HG02678 (cell line): ENCODE measurements around the gene SMARCC1.

ENCODE experiments used
- ATAC-seq: cut with Tn5 transposase; IDR thresholded peaks from one replicate; pipeline ENCODE4 v1.9.1; 2021; ENCODE audit warnings: mild to moderate bottlenecking, moderate library complexity; ENCODE audit not compliant: unreplicated experiment

The SMARCC1 gene

GRCh38 chr3:47592066-47592795, 189.5 kb downstream of the SMARCC1 start:
- no peak for ATAC-seq

DNA sequence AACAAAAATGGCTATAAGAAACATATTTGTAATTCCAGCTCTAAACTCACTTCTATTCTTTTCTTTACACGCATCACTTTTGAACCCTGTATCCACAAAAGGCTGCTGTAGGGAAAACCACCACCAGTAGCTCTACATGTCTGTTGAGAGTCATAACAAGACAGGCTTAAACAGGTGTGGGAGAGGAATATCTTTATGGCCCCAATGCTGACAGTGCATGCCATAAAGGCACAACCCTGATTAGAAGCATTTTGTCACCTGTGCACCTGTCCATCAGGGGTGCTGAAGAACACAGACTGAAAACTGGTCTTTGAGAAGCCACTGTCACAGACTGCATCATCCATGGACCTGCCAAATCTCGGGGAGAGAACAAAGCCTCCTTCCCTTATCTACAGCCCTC, 191.5 kb downstream of the SMARCC1 start:
- ATAC-seq, result no peak

- no peak for ATAC-seq
Observed at GRCh38 chr3:47588587-47588986, 193.1 kb downstream of the SMARCC1 start.

DNA sequence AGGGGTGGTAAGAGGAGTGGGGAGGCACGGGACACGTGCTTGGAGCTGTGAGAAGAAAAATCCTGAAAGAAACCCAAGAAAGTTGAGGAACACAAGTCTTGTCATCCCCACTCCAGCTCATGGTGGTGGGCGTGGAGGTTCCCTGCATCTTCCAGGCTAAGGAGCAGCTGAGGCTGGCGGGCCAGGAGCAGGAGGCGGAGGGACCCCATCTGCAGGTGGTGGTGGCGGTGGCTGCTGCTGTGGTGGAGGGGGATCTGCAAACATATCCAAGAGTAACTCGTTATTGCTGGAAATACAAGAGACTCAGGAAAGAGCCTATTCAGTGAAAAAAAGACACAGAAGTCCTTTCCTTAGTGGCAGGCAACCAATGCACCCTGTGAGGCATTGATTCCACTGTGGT, 193.6 kb downstream of the SMARCC1 start:
- ATAC-seq, result no peak

- ATAC-seq, result no peak
Observed at GRCh38 chr3:47586746-47587145, 194.9 kb downstream of the SMARCC1 start.

DNA sequence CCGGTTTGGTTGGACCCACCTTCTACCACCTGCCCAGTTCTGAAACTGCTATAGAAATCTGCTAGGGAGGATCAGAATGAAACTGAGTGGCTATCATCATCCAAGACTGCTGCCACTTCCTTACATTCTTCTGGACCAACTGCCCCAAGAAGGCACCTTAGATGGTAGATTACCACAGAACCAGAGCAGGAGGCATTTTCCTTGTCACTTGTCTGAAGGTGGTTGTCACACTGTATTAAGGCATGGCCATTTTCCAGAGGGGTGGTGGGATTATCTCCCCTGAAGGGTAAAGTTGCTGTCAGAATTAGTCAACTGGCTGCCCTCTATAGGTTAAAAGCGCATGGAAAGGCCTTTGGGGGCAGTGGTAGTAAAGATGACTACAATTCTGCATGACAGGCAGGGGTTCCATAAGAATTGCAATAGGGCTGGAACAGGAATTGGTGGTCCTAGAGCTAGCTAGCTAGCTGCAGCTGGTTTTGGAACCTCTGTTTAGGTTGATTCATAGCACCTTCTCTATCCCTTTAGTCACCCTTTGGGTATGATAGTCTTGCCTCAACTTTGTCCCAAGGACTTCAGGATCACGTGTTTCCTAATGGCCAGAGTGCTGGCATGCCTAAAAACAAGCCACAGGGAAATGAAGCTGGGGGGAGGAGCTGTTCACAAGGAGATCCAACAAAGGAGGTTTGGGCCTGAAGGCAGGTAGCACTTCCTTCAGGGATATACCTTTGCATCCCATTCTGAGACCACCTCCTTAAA, 198.2 kb downstream of the SMARCC1 start:
- ATAC-seq, result no peak

GRCh38 chr3:47581835-47582234, 199.9 kb downstream of the SMARCC1 start:
- no peak for ATAC-seq

DNA sequence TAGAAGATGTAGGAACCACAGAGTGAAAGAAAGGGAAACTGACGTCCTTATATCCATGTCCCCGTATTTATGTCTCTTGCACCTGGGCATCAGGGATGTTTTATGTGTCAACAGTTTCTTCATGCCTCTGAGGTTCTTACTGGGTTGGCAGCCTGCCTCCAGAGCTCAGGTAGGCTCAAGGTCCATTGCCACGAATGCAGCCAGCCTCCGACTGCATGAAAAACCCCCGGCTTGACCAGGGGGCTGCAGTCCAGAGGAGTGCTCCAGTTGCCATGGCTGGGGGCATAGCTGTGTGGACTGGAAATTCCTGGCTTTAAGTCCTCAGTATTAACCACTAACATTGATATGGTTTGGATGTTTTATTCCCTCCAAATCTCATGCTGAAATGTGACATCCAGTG, 200.3 kb downstream of the SMARCC1 start:
- no peak for ATAC-seq

GRCh38 chr3:47580481-47580880, 201.2 kb downstream of the SMARCC1 start:
- ATAC-seq, result no peak

GRCh38 chr3:47579875-47580274, 201.8 kb downstream of the SMARCC1 start:
- ATAC-seq, result no peak

DNA sequence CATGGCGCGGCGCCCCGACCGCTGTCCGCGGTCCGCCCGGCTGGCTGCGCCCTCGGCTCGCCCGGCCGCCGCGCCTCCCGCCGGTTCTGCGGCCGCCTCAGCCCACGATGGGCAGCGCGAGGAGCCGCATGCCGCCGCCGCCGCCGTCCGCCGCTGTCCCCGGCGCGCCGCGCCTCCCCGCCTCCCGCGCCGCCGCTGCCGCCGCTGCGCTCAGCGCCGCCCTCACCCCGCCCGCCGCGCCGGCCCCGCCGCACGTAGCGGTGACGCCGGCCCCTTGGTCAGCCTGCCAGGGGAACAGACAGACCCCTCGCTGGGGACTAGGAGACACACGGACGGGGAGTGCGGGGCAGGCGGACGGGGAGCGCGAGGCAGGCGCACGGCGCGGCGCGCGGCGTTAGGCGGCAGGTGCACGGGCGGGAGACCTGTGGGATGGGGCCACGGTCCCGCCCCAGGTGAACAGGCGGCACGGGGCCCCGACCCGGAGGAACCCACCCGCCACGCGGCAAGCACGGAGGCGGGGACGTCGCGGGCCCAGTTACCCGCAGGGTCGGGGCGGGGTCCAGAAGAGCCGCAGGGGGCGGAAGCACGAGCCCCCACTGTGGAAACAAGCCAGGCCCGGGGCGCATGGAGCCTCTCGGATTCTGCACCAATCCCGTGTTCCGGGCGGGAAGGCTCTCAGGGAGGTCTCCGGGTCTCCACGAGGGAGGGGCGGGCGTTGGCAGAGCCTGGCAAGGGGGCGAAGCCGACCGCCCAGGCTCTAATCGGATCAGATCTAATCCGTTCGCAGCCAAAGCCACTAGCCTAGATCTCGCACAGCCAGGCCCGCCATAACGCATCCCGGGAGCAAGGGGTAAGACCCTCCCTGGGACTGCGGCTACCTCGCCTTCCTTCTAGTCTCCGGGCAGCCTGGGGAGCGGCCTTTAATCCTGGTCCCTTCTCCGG, 202.7 kb downstream of the SMARCC1 start, which contains the start of gene CSPG5:
Gene CSPG5 (minus strand): TSS at position 175 of the 942 bp plus-strand sequence. CDS start 172 bp downstream, at position 3.
- ATAC-seq, result no peak

GRCh38 chr3:47578119-47578632, 203.5 kb downstream of the SMARCC1 start:
- no peak for ATAC-seq

DNA sequence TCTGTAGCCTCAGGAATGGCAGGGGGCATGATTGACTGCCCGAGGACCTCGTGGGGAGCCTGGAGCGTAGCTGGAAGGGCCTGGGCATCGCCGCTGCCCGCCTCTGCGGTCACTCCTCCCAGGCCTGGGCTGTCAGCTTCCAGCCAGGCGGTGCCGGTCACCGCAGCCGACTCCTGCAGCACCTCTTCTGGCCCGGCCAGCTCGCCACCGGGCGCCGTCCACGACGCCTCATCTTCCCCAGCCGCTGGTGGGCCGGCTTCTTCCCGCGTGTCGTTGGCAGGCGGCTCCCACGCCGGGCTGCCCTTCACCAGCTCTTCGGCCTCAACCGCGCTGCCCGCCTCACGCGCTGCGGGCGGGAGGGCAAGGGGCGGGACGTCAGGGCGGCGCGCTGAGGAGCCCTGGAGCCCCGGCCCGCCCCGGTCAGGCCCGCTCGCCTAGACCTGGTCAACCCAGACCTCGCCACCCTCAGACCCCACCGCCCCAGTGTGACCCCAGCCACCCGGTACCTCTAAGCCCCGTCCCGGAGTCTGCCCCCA, 204.0 kb downstream of the SMARCC1 start:
- ATAC-seq, result no peak

DNA sequence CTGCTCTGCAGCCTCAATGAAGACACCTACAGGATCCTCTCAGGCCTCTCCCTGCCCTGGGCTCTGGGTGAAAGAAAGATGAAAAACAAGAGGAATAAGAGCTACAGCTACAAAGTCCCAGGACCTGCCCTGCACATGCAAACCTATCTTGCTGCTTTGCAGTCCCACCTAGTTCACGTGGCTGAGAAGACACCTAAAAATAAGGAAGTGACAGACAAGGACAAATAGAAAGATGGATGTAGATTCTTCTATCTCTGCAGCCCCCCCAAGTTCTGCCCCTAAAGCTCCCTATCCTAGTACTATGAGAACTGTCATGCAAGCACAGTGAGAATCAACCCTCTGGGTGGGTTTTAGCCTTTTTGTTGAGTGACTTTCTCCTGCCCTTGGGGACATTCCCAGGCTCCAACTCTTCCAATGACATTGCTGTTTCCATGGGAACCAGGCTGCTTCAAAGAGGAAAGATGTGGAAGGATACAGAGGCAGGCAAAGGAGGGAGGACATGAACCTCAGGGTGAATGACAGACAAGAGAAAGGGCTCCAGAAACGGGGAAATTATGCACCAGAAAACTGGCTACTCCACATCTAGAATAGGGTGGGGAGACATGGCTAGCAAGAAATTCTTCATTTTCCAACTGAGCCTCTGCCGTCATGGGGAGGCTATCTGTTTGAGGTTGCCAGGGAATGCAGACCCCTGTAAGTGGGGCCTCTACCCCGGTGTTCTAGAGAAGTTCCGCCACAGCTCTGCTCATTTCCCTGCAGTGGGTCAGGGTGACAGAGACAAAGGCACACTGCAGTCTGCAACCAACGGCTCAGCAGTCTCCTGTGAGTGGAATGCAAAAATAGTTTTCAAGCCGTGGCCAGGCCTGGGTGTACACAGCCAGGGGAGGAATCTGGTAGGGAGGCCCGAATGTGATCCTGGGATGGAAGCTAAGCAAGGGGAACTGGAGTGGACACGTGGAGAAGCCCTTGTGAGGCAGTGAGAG, 208.2 kb downstream of the SMARCC1 start:
- ATAC-seq, result no peak

DNA sequence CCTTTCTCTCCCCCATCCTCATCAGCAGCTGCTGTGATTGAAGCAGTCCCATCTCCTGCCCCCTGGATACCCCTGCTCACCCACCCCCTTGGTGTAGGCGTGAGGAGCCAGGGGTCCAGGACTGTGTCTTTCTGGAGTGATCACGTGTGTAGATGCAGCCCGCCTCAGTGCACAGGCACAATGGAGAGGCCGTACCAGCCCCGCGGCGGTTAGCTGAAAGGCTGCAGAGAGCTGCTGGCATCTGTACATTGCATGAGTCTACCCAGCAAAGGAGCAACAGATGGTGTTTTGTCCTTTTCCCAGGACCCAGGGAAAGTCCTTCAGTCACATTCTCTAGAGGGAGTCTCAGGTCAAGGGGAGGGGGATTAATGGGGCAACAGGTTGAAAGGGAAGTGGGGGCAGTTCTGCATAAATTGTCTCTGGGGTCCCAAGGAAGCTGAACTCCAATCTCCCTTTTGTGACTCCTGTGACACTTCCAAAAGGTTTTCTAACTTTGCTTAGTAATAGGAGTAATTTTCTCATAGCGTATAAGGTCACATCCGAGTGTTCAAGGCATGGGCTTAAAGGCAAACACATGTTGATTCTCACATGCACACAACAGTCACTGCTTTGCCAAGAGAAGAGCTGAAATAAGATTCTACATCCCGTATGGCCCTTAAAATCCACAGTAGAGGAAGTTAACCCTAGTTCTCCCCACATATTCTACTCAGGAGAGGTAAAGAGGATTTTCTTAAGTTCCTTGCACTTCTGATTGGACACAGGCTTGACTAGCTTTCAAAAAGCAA, 210.1 kb downstream of the SMARCC1 start:
- ATAC-seq, result no peak

- no peak for ATAC-seq
Observed at GRCh38 chr3:47568901-47569300, 212.8 kb downstream of the SMARCC1 start.

- no peak for ATAC-seq
Observed at GRCh38 chr3:47567149-47567548, 214.5 kb downstream of the SMARCC1 start.

DNA sequence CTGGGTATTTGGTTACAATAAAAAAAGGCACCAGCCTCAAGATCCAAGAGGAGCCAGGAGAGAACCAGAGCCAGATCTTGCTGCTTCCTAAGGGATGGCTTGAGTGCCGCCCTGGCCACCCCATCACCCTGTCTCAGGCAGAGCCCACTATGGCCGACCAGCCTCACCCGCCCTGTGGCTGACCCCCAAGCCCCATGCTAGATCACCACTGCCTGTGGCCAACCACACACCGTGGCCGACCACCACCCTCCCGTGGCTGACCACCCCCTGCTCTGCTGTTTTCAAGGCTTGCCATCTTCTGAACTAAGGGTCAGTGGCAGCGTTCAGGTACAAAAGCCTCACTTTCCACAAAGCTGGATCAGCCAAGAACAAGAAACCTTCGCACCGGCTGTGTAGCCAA, 215.0 kb downstream of the SMARCC1 start:
- ATAC-seq, result no peak
